H54 (cell line): Measurements from ENCODE around the gene WNT6.

Experiments used
- DNase-seq: peaks from one replicate; pipeline ENCODE4 v3.0.0; 2011; ENCODE audit warnings: low spot score, mixed read lengths; ENCODE audit not compliant: insufficient read length
- FAIRE-seq: peaks from 3 replicates; lab custom pipeline; 2011; peaks lifted over from hg19 to GRCh38; lab: Jason Lieb, UNC
- POLR2A ChIP-seq: IDR thresholded peaks from 2 replicates; pipeline ENCODE4 v1.6.1; 2011; ENCODE audit warnings: low read depth, mild to moderate bottlenecking, low read length

Gene WNT6

GRCh38 chr2:218882461-218882816 is 22.8 kb downstream of the WNT6 start:
- DNase-seq (no peak), FAIRE-seq (no peak)
- no peak for TF ChIP-seq POLR2A

- DNase-seq = peak; percentile 91
- no peak for FAIRE-seq
- no peak for TF ChIP-seq POLR2A
Measured at GRCh38 chr2:218882866-218883366, 23.3 kb downstream of the WNT6 start.

- FAIRE-seq = no peak
- DNase-seq = no peak
- TF ChIP-seq POLR2A = no peak
Measured at GRCh38 chr2:218883491-218884490, 24.2 kb downstream of the WNT6 start.

GRCh38 chr2:218884519-218884918 is 24.9 kb downstream of the WNT6 start:
- TF ChIP-seq POLR2A = no peak
- DNase-seq (no peak), FAIRE-seq (no peak)

- FAIRE-seq (no peak), DNase-seq (no peak)
- no peak for TF ChIP-seq POLR2A
Measured at GRCh38 chr2:218885981-218886947, 26.7 kb downstream of the WNT6 start.

- FAIRE-seq (no peak), DNase-seq (no peak)
- TF ChIP-seq POLR2A = no peak
Measured at GRCh38 chr2:218887079-218887478, 27.5 kb downstream of the WNT6 start.

- TF ChIP-seq POLR2A = no peak
- no peak for FAIRE-seq
Measured at GRCh38 chr2:218888341-218888740, 28.7 kb downstream of the WNT6 start.

GRCh38 chr2:218889937-218890336 is 30.3 kb downstream of the WNT6 start:
- no peak for DNase-seq
- no peak for TF ChIP-seq POLR2A
- FAIRE-seq = no peak

More at GRCh38 chr2:218888341-218888740, 28.7 kb downstream of the WNT6 start:
- DNase-seq = no peak

- TF ChIP-seq POLR2A = no peak
- FAIRE-seq (no peak), DNase-seq (no peak)
Measured at GRCh38 chr2:218890369-218890768, 30.8 kb downstream of the WNT6 start.

- DNase-seq = no peak
- no peak for TF ChIP-seq POLR2A
- FAIRE-seq = no peak
Measured at GRCh38 chr2:218891275-218892135, 31.9 kb downstream of the WNT6 start.

GRCh38 chr2:218892693-218893348 is 33.2 kb downstream of the WNT6 start:
- no peak for TF ChIP-seq POLR2A
- no peak for FAIRE-seq
- DNase-seq = no peak
